Astrocyte of the spinal cord (primary cell): ENCODE data around the gene PCDHGB3.
"Not testable (repeated sequence)": the region's sequence is repeated elsewhere in the genome, so short reads cannot be mapped to it uniquely, and the experiment has no call there.

Source experiments
- DNase-seq: peaks from one replicate; pipeline ENCODE4 v3.0.0; 2011; ENCODE audit warnings: low read depth, low spot score
- H3K4me3 ChIP-seq: 2 replicates; pipeline ENCODE4 v1.5.1; 2011; ENCODE audit warnings: low read depth, mild to moderate bottlenecking, low read length, moderate library complexity
- in situ Hi-C: cut with HindIII; loops from 2 replicates; pipeline ENCODE4 v1.10.0; 2017; ENCODE audit warnings: low sequenced_read_pairs
- TF ChIP-seq, protein P1 (sequence below): IDR thresholded peaks from 2 replicates; pipeline ENCODE4 v1.5.1; 2012; ENCODE audit warnings: low read depth, mild to moderate bottlenecking, low read length, inconsistent platforms

Gene PCDHGB3

GRCh38 chr5:141369994-141370848 is at the start of gene PCDHGB3:
PCDHGB3 (plus strand) TSS chr5:141370242; CDS start chr5:141370395, 153 bp downstream.
- in situ Hi-C loops: no loop called here
- TF ChIP-seq, protein P1, sequence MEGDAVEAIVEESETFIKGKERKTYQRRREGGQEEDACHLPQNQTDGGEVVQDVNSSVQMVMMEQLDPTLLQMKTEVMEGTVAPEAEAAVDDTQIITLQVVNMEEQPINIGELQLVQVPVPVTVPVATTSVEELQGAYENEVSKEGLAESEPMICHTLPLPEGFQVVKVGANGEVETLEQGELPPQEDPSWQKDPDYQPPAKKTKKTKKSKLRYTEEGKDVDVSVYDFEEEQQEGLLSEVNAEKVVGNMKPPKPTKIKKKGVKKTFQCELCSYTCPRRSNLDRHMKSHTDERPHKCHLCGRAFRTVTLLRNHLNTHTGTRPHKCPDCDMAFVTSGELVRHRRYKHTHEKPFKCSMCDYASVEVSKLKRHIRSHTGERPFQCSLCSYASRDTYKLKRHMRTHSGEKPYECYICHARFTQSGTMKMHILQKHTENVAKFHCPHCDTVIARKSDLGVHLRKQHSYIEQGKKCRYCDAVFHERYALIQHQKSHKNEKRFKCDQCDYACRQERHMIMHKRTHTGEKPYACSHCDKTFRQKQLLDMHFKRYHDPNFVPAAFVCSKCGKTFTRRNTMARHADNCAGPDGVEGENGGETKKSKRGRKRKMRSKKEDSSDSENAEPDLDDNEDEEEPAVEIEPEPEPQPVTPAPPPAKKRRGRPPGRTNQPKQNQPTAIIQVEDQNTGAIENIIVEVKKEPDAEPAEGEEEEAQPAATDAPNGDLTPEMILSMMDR: peak; percentile 57
- peak; percentile 68 for DNase-seq
- peak within 1 kb of the TSS; percentile 38 for H3K4me3 ChIP-seq

DNA sequence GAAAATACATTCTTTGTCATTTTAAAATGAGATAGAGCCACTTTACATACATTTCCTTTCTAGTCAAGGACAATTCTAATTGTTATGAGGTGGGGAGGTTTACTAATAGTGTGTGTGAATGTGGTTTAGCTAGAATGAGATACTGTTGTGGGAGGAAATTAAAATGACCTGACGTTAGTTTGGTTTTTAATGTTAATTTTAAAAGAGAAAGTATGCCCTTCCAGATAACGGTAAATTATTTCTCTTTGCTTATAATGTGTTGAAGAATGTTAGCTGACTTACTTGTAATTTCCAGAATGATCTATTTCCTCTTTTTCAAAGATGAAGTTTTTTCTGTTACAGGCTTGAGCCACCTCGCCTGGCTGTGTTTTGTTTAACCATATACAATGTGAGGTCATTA is 47.8 kb upstream of the PCDHGB3 start:
- TF ChIP-seq, protein P1: no peak
- in situ Hi-C loops: no loop called here
- no peak overlapping the region for H3K4me3 ChIP-seq
- no peak for DNase-seq

DNA sequence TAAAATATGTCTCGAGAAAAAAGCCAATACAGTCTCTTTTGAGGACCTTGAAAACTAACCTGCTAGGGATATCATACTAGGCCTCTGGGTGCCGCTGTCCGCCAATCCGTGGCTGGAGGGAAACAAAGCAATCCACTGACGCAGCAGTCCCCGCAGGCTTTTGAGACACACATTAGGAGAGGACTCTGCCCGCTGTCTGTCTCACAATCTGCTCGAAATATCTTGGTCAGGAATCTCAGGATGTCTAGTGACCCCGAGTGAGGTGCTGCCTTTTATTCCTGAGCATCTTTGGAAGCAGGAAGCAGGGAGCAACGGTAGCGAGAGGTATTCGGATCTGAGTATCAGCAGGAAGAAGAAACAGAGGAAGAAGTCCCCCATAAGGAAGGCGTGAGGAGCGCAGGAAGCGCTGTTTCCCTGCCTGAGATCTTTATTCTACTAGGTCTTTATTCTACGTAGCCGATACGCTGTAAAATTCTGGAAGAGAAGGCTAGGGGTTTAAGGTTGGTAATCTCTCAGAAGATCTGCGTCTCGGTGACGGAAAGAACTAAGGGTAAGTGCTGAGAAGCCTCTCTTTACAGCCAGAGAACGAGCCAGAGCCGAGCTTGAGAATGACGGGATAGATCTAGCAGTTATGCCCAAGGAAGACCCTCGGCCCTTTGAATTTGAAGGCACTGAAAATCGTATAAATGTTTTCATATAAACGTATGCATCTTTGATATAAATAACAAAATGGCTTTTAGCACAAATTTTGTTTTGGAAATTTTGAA is 43.8 kb upstream of the PCDHGB3 start:
- H3K4me3 ChIP-seq: peak overlapping the region; percentile 39
- TF ChIP-seq, protein P1: peak; percentile 80
- in situ Hi-C loops: no loop called here

GRCh38 chr5:141328231-141328630 is 41.8 kb upstream of the PCDHGB3 start:
- TF ChIP-seq, protein P1: no peak
- DNase-seq: no peak
- in situ Hi-C loops: no loop called here
- no peak overlapping the region for H3K4me3 ChIP-seq

More for the DNA sequence above, 43.8 kb upstream of the PCDHGB3 start:
- peak; percentile 76 for DNase-seq

GRCh38 chr5:141330299-141331080 is 39.6 kb upstream of the PCDHGB3 start, which contains the start of gene PCDHGA1:
PCDHGA1 (plus strand) TSS chr5:141330514.
- H3K4me3 ChIP-seq: peak within 1 kb of the TSS; percentile 24
- TF ChIP-seq, protein P1: peak; percentile 45
- peak; percentile 56 for DNase-seq

DNA sequence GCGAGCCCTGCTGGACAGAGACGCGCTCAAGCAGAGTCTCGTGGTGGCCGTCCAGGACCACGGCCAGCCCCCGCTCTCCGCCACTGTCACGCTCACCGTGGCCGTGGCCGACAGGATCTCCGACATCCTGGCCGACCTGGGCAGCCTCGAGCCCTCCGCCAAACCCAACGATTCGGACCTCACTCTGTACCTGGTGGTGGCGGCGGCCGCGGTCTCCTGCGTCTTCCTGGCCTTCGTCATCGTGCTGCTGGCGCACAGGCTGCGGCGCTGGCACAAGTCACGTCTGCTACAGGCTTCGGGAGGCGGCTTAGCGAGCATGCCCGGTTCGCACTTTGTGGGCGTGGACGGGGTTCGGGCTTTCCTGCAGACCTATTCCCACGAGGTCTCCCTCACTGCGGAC is 37.5 kb upstream of the PCDHGB3 start:
- DNase-seq, in situ Hi-C loops, H3K4me3 ChIP-seq: not testable (repeated sequence)

More at GRCh38 chr5:141330299-141331080, 39.6 kb upstream of the PCDHGB3 start, which contains the start of gene PCDHGA1:
- in situ Hi-C loops: no loop called here
